Activated naive CD8-positive, alpha-beta T cell treated with anti-CD3 and anti-CD28 coated beads for 36 hours (primary cell): Measurements from ENCODE around the gene TMEM255A. TPM values are rescaled to one million over a fixed set of nuclear protein-coding genes. Genes with fewer than 3 reads are reported as not detected.

Source experiments
- DNase-seq: peaks from one replicate; pipeline ENCODE4 v3.0.0; 2021
- H3K27ac Mint-ChIP-seq: one replicate; pipeline ENCODE4 v1.8.0; 2022; ENCODE audit warnings: mild to moderate bottlenecking, moderate library complexity, mixed read lengths
- H3K27me3 Mint-ChIP-seq: one replicate; pipeline ENCODE4 v1.8.0; 2022; ENCODE audit warnings: mild to moderate bottlenecking, mixed read lengths
- H3K36me3 Mint-ChIP-seq: one replicate; pipeline ENCODE4 v1.8.0; 2021; ENCODE audit warnings: mild to moderate bottlenecking, mixed read lengths
- H3K4me1 Mint-ChIP-seq: one replicate; pipeline ENCODE4 v1.8.0; 2021; ENCODE audit warnings: mixed read lengths
- H3K4me3 Mint-ChIP-seq: one replicate; pipeline ENCODE4 v1.8.0; 2022; ENCODE audit warnings: mild to moderate bottlenecking, moderate library complexity, mixed read lengths
- H3K9me3 Mint-ChIP-seq: one replicate; pipeline ENCODE4 v1.8.0; 2022; ENCODE audit warnings: mixed read lengths
- total RNA-seq, 2 experiments: library from RNA; stranded (reverse); gene quantifications; one replicate each; pipeline ENCODE4 v1.2.3, GENCODE V29; 2021

The TMEM255A gene
- total RNA-seq, 2 experiments from 2014 or later: not detected

DNA sequence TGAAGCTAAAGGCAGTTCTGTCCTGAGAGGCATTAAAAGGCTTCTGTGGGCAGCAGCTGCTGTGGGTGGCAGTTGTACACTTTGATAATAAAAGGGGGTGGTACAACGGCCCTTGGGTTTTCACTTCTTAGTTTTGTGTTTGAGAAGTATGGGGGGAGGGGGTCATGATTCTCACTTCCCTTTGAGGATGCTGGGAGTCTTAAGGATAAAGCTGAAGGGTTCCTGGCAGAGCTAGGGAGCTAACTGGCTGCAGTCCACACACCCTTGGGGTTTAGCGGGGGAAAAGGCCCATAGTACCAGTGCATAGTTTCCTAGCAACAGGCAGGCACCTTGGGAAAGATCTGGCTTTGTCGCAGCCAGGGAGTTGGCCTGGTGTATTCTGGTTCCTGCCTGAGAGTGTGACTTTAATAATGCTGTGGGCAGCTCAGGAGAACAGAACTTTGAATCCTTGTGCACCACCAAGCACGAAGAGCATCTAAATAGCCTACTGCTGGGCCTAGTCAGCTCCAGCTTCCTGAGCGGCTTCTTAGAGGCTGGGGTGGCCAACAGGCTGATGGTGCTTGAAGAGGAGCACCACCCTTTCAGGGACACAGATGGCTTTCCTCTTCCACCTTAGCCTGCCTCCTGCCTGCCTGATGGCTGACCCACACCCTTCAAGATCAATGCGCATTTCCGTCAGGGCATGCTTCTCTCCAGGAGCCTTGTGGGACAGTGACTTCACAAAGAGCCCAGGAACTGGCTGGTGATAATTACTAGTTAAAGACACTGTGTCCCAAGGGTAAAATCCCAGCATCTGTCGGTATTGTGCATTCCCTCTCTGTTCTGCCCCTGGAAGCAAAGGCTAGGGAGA, 48.2 kb downstream of the TMEM255A start:
- Mint-ChIP-seq H3K36me3 (peaks cover 2% of the 10 kb centered on the region), H3K4me3 (no peak overlapping the region), H3K4me1 (no peaks in the 10 kb centered on the region), H3K27me3 (no peaks in the 10 kb centered on the region), H3K9me3 (no peaks in the 10 kb centered on the region), H3K27ac (no peak overlapping the region)
- no peak for DNase-seq

DNA sequence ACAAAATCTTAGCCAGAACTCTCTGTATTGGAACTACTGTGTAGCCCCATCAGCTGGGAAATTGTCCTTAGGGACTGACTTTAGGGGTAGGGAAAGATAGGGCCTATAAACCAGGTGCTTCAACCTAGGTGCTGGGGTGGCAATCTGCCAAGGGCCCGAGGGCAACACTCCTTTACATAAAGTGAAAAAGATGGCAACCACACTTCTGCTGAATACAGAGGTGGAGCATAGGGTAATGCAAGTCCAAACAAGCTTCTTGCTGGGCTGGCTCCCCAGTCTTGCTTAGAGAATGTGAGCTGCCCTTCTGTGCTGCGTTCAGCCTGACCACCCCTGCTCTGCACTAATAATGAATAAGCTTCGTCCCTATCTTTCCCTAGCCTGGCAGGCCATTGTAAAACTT, 50.9 kb downstream of the TMEM255A start:
- DNase-seq: no peak
- Mint-ChIP-seq H3K4me1 (peaks cover 6% of the 10 kb centered on the region), H3K9me3 (no peaks in the 10 kb centered on the region), H3K4me3 (no peak overlapping the region), H3K27me3 (no peaks in the 10 kb centered on the region), H3K36me3 (peaks cover 5% of the 10 kb centered on the region), H3K27ac (no peak overlapping the region)

DNA sequence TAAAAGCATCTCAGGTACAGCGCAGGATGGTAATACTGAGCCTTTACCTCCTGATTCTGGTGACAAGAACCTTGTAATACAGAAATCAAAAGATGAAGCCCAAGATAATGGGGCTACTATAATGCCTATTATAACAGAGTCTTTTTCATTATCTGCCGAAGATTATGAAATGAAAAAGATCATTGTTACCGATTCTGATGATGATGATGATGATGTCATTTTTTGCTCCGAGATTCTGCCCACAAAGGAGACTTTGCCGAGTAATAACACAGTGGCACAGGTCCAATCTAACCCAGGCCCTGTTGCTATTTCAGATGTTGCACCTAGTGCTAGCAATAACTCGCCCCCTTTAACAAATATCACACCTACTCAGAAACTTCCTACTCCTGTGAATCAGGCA, 57.5 kb downstream of the TMEM255A start:
- peaks cover 25% of the 10 kb centered on the region for H3K36me3 Mint-ChIP-seq
- peaks cover 22% of the 10 kb centered on the region for H3K4me1 Mint-ChIP-seq
- no peak for DNase-seq
- H3K9me3 Mint-ChIP-seq: no peaks in the 10 kb centered on the region
- H3K27ac Mint-ChIP-seq: no peak overlapping the region
- H3K27me3 Mint-ChIP-seq: no peaks in the 10 kb centered on the region
- no peak overlapping the region for H3K4me3 Mint-ChIP-seq

DNA sequence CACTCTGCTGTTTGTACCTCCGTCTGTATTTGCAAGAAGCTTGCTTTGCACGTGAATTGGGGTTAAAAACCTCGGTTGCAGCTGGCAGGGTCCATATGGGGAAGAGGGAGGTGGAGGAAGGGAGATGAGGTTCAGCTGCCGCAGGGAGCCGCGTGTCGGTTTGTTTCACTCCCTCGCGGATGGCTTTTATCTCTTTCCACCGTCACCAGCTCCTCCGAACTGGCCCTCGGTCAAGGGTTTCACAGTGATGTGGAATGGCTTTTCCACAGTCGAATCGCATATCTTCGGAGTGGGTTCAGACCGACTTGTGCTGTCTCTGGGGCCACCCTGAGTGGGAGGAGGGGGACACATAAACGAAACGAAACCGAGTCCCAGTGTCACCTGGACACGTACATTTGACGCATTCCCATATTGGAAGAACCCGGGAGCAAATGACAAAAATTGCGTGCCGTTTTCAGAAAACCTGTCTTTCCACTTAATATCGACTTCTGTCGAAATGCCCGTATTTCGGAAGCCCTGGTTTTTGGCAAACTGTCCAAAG, 59.7 kb downstream of the TMEM255A start:
- H3K27ac Mint-ChIP-seq: peak overlapping the region; percentile 94
- H3K4me1 Mint-ChIP-seq: peaks cover 25% of the 10 kb centered on the region
- H3K27me3 Mint-ChIP-seq: no peaks in the 10 kb centered on the region
- peak overlapping the region; percentile 91 for H3K4me3 Mint-ChIP-seq
- H3K9me3 Mint-ChIP-seq: no peaks in the 10 kb centered on the region
- H3K36me3 Mint-ChIP-seq: peaks cover 20% of the 10 kb centered on the region
- DNase-seq: peak; percentile 14

DNA sequence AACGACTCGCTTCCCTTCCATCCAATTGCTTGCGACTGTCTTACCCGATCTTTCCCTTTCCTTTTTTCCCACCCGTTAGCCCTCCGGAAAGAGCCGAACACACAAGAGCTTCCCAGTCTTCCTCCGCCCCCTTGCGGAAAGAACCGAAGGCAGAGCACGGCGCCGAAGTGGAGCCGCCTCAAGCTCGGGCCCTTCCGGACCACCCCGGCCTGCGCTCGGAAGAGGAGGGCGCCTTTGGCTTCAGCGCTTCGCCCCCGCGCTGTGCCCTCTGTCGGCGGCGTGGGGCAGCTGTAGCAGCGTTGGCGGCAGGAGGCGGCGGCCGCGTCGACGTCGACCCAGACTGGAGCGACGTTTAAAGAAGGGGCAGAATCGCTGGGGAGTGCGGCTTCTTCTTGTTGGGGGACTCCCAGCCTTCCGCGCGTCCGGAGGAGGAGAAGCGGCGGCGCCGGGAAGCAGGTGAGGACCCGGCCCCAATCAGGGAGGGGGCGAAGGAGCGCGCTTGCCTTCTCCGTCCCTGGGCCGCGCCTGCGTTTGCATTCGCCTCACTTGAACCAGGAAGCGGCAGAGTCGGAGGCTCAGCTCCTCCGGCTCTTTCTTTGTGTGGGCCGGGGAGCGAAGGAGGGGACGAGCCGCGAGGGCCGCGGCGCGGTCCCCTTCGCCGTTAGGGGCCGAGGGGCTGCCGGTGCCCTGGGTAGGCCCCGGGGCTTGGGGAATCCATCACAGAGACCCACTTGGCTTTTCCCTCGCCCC, 60.6 kb downstream of the TMEM255A start, which contains the start of gene ZBTB33:
ZBTB33 (plus strand) TSS at position 291 of the 750 bp plus-strand sequence. CDS start 2,604 bp downstream, outside the sequence.
- Mint-ChIP-seq H3K27ac (peak within 1 kb of the TSS; percentile 94), H3K4me3 (peak within 1 kb of the TSS; percentile 91), H3K27me3 (no peaks in the 10 kb centered on the region), H3K36me3 (peaks cover 20% of the 10 kb centered on the region), H3K9me3 (no peaks in the 10 kb centered on the region), H3K4me1 (peaks cover 24% of the 10 kb centered on the region)
- DNase-seq: peak; percentile 88

DNA sequence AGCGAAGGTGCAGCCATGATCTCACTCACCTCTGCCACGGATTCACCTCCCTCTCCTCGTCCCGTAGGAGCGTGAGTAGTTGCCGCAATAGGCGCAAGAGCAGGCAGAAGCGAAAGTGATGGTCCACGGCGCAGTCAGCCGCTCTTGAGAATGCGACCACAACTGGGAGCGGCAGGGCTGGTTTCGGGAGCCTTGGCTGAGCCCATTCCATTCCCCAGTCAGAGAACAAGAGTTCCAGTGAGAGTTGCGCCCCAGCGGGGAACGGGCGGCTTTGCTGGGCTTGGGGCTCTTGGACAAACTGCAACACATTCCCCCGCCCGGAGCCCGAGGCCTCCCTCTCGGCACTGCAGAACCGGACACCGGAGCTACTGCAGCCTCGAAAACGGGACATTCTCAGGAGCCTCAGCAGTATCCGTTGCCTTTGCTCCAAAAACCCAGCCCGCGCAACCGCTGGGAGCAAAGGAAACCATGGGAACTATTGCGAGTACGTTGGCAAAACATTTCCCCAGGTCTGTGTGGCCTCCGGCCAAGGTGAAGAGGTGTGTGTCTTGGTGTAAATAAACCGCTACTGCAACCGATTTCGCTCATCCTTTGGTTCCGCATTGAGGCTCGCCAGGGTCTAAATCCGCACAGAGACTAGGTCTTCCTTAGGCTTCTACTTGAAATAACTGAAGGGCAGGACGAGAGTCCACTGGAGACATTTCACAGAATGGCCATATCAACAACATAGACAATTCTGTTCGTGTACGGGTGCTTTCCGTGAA, 66.3 kb downstream of the TMEM255A start:
- Mint-ChIP-seq H3K4me1 (peaks cover 19% of the 10 kb centered on the region), H3K9me3 (no peaks in the 10 kb centered on the region), H3K4me3 (peak overlapping the region; percentile 90)

DNA sequence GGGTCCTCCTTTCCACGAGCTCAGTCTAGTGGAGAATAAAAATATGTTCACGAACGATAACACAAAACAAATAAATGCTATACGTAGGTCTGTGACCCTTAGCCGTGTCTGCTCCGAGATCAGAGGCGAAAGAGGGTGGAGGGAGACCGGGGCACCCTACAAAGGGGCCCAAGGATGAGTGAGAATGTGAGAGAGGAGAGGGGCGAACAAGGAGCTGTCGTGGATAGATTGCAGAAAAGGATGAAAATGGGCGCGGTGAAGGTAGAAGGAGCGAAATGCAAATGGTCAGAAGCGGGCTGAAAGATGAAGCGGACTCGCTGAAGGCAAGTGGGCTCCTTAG, 66.9 kb downstream of the TMEM255A start:
- Mint-ChIP-seq H3K27ac (peak overlapping the region; percentile 88), H3K27me3 (no peaks in the 10 kb centered on the region), H3K4me3 (peak overlapping the region; percentile 90), H3K36me3 (no peaks in the 10 kb centered on the region), H3K4me1 (peaks cover 19% of the 10 kb centered on the region), H3K9me3 (no peaks in the 10 kb centered on the region)
- DNase-seq: no peak

More for the DNA sequence above, 66.3 kb downstream of the TMEM255A start:
- peak; percentile 56 for DNase-seq
- Mint-ChIP-seq H3K27me3 (no peaks in the 10 kb centered on the region), H3K27ac (peak overlapping the region; percentile 88), H3K36me3 (no peaks in the 10 kb centered on the region)

DNA sequence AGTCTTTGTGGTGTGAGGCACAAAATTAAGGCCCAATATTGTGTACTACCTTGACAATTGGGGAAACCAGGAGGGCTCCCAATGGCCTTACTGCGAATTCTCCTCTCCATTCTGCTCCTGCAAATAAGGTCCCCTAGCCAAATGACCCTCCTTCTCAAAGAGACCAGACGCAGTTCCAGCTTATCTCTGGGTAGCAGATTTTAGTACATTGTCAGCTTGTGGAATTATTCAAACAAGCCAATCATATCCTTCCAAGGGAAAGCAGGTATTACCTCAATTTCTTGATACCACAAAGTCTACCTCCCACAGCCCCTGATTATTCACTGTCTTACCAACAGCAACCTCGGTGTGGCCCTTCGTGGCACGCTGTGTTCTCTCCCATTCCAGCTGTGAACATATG, 68.4 kb downstream of the TMEM255A start:
- DNase-seq: no peak
- Mint-ChIP-seq H3K4me3 (no peak overlapping the region), H3K36me3 (peaks cover under 1% of the 10 kb centered on the region), H3K27ac (no peak overlapping the region), H3K9me3 (no peaks in the 10 kb centered on the region), H3K27me3 (no peaks in the 10 kb centered on the region), H3K4me1 (peaks cover 14% of the 10 kb centered on the region)

DNA sequence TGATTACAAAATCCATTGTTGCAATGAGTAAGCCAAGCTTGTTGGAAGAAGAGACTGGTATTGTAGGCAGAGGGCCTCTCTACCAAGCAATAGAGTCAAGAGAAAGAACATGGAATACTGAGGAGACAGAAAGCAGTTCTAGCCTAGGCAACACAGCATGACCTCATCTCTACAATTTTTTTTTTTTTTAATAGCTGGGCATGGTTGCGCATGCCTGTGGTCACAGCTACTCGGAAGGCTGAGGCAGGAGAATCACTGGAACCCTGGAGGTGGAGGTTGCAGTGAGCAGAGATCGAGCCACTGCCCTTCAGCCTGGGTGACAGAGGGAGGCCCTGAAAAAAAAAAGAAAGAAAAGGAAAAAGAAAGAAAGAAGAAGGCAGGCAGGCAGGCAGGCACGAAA, 72.3 kb downstream of the TMEM255A start:
- H3K9me3 Mint-ChIP-seq: no peaks in the 10 kb centered on the region
- H3K27ac Mint-ChIP-seq: no peak overlapping the region
- H3K4me1 Mint-ChIP-seq: peaks cover 11% of the 10 kb centered on the region
- H3K36me3 Mint-ChIP-seq: peaks cover 6% of the 10 kb centered on the region
- DNase-seq: no peak
- H3K4me3 Mint-ChIP-seq: no peak overlapping the region
- no peaks in the 10 kb centered on the region for H3K27me3 Mint-ChIP-seq

DNA sequence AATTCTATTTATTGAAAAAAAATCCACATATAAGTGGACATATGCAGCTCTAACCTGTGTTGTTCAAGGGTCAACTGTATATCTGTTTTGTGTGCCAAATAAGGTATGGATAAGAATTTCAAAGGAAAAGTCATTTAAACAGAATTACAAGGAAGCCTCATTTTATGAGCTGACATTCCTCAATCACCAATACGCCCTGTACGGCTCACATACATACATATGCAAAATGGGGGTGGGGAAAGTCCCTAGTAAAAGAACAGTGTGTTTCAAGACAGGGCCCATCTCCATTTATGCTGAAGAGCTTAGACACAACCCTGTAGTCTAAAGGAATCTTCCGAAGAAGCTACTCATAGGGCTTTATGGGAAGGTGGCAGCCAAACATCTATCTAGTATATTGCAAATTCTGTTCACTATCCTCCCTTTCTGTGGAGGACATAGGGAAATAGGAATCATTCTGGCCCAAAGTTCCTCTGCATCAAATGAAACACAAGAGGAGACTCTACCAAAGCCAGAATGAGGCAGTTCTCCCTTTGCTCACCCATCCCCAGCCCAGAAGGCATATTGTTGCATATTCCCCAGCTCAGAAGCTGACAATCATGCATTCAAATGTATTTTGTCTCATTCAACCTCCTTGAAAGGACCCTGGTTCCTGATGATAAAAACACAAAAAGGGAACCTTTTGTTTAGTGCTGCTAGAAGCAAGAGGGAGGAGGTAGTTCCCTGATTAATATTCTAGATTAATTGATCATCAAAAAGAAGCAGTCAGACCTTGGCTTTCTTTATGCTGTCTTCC, 74.4 kb downstream of the TMEM255A start:
- H3K27ac Mint-ChIP-seq: no peak overlapping the region
- DNase-seq: no peak
- H3K4me3 Mint-ChIP-seq: no peak overlapping the region
- peaks cover under 1% of the 10 kb centered on the region for H3K9me3 Mint-ChIP-seq
- H3K4me1 Mint-ChIP-seq: peaks cover 1% of the 10 kb centered on the region
- no peaks in the 10 kb centered on the region for H3K27me3 Mint-ChIP-seq
- peaks cover 7% of the 10 kb centered on the region for H3K36me3 Mint-ChIP-seq

DNA sequence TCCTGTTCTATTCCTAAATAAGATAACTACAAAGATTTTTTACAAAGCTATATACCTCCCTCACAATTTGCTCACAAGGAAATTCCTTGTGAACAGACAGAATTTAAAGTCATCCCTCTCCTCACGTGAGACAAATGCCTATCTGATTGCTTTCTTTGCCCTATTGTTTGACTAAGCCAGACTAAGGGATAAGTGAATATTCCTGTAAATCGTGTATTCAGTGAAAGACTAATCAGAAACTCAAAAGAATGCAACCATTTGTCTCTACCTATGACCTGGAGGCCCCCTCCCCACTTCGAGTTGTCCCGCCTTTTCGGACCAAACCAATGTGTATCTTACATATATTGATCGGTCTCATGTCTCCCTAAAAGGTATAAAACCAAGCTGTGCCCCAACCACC, 76.0 kb downstream of the TMEM255A start:
- Mint-ChIP-seq H3K27me3 (no peaks in the 10 kb centered on the region), H3K9me3 (peaks cover 2% of the 10 kb centered on the region), H3K4me1 (no peaks in the 10 kb centered on the region), H3K27ac (no peak overlapping the region), H3K36me3 (peaks cover 8% of the 10 kb centered on the region), H3K4me3 (no peak overlapping the region)
- no peak for DNase-seq

DNA sequence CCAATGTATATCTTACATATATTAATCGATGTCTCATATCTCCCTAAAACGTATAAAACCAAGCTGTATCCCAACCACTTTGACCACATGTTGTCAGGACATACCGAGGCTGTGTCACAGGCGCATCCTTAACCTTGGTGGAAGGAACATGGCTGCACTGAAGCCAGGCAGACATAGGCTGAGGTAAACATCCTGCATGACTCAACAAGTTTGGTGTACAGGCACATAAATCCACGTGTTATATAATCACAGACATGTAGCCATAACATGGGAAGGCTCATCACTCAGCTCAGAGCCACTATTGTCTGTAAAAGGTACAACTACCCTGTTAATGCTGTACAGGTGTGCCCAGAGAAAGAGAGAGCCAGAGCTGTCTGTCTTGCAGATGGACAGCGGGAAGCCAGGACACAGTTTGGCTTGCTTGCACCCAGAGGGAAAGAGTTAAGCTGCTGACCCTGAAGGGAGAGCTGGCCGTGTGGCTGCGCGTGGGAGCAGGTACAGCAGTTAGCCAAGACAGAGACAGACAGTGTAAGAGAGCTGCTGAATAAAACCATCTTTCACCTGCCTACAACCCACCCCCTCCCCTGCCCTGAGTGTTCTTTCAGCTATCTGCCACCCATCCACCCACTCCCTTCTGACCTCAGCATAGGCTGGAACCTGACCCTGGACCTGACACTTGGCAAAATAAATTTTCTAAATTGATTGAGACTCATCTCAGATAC, 82.9 kb downstream of the TMEM255A start:
- H3K36me3 Mint-ChIP-seq: peaks cover 2% of the 10 kb centered on the region
- peaks cover 5% of the 10 kb centered on the region for H3K4me1 Mint-ChIP-seq
- no peak for DNase-seq
- H3K27me3 Mint-ChIP-seq: no peaks in the 10 kb centered on the region
- no peak overlapping the region for H3K4me3 Mint-ChIP-seq
- peaks cover 2% of the 10 kb centered on the region for H3K9me3 Mint-ChIP-seq
- H3K27ac Mint-ChIP-seq: no peak overlapping the region

DNA sequence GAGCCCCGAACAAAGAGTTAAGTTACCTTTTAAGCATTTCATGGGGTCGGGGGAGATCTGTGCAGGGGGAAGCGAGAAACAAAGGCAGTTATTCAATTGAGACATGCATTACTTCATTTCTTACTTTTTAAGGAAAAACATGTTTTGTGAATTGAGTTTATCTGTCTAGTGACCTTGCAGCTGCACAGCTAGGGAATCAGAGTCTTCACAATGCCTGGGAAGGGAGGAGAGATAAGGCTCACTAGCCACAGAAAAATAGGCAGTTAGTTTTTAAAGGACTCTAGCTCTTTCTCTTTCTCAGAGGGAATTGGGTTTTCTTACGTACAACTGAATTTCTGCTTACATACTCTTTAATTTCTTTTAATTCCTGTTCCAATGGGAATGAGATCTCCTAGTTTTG, 86.9 kb downstream of the TMEM255A start:
- no peak for DNase-seq
- H3K4me3 Mint-ChIP-seq: no peak overlapping the region
- H3K27me3 Mint-ChIP-seq: no peaks in the 10 kb centered on the region
- no peak overlapping the region for H3K27ac Mint-ChIP-seq
- H3K4me1 Mint-ChIP-seq: peaks cover 3% of the 10 kb centered on the region
- H3K36me3 Mint-ChIP-seq: no peaks in the 10 kb centered on the region
- H3K9me3 Mint-ChIP-seq: no peaks in the 10 kb centered on the region

DNA sequence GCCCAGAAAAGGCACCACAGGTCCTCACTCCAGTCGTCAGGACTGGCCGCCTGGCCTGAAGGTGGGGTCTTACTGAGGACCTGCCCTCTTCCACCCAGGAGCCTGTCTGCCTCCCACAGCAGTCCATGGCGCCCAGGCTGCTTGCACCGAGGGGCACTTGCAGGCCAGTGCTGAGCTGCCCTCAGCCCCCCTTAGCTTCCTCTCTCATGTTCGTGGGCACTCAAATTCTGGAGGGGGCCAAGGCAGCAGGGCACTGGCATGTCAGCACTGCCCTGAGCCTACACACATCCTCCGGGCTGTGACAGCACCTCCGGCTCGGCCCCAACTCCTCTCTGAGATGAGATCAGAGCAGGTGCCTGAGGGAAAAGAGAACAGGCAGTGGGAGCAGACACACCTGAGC, 87.9 kb downstream of the TMEM255A start:
- H3K4me1 Mint-ChIP-seq: peaks cover 1% of the 10 kb centered on the region
- DNase-seq: no peak
- no peak overlapping the region for H3K4me3 Mint-ChIP-seq
- H3K27me3 Mint-ChIP-seq: no peaks in the 10 kb centered on the region
- H3K9me3 Mint-ChIP-seq: no peaks in the 10 kb centered on the region
- H3K36me3 Mint-ChIP-seq: no peaks in the 10 kb centered on the region
- H3K27ac Mint-ChIP-seq: no peak overlapping the region
